GM20431 (cell line): ENCODE results near the gene SLC39A6.
"Not testable (repeated sequence)": the region's sequence is repeated elsewhere in the genome, so short reads cannot be mapped to it uniquely, and the experiment has no call there.

ENCODE experiments used
- in situ Hi-C: fragments of 300-500 bp; cut with MseI, MboI; formaldehyde crosslinking; loops from one replicate; pipeline ENCODE4 v1.15.0; 2020; ENCODE audit warnings: low sequenced_read_pairs; ENCODE audit not compliant: unreplicated experiment

SLC39A6 gene

GRCh38 chr18:36066686-36067054, 62.5 kb downstream of the SLC39A6 start:
- in situ Hi-C loops = no loop called here

- in situ Hi-C loops = no loop called here
Measured at GRCh38 chr18:36066001-36066400, 63.1 kb downstream of the SLC39A6 start.

- in situ Hi-C loops = not testable (repeated sequence)
Measured at GRCh38 chr18:36064809-36065079, 64.4 kb downstream of the SLC39A6 start.

- in situ Hi-C loops = no loop called here
Measured at GRCh38 chr18:36064027-36064808, 64.9 kb downstream of the SLC39A6 start.

GRCh38 chr18:36058674-36059073, 70.5 kb downstream of the SLC39A6 start:
- in situ Hi-C loops = no loop called here
